ENCODE measurements around the gene MAGEA4. TPM values are rescaled to one million over a fixed set of nuclear protein-coding genes. Genes with fewer than 3 reads are reported as not detected.

MAGEA4 gene
- total and polyA plus RNA-seq, 10 of the 15 experiments (the other 5 are each of a cell fraction or from before 2014, with no cell fraction given) = not detected

DNA sequence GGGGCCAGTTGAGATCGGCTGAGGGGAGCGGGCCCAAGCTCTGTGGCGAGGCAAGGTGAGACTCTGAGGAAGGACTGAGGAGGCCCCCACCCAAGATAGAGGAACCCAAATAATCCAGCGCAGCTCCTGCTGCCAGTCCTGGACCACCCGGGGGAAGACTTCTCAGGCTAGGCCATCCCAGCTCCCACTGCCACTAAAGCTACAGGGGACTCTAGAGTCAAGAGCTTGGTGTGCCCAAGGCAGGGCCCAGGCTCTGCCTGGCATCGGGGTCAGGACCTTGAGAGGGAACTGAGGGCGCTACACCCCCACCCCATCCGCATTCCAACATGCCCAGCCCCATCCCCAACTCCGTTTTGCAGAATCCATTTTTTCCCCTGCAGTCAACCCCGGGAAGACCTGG is 8.6 kb downstream of the MAGEA4 start:
- Histone ChIP-seq H3K4me2 (ENCODE audit: control insufficient read depth, insufficient read depth) (no peak overlapping the region), H4K20me1 (ENCODE audit: control insufficient read depth, insufficient read depth) (no peaks in the 10 kb centered on the region), H3K27ac (ENCODE audit: control insufficient read depth, insufficient read depth) (no peak overlapping the region), H3K79me2 (ENCODE audit: control insufficient read depth, insufficient read depth, low read length) (no peaks in the 10 kb centered on the region), H3K4me1 (ENCODE audit: control insufficient read depth, insufficient read depth, low read length) (no peaks in the 10 kb centered on the region), H3K27me3 (replicated peaks in 1 of 2; ENCODE audit: control insufficient read depth in 2 of 2, insufficient read depth in 2 of 2, low read length in 1 of 2) (no peaks in the 10 kb centered on the region), H3K36me3 (ENCODE audit: control insufficient read depth in 2 of 2, insufficient read depth in 2 of 2, low read length in 1 of 2) (no peaks in the 10 kb centered on the region), H3K4me3 (no peak overlapping the region), H2AFZ (ENCODE audit: control insufficient read depth, low read depth, low read length) (no peak overlapping the region), H3K9ac (ENCODE audit: control insufficient read depth, insufficient read depth, low read length) (no peak overlapping the region), H3K9me3 (replicated peaks; ENCODE audit: control insufficient read depth, insufficient read depth, low read length) (no peaks in the 10 kb centered on the region; the same call in 2 of the 3 replicates)
- SMC1A ChIA-PET (ENCODE audit: uncharacterized antibody, unreplicated experiment) = no interaction called here
- POLR2A ChIA-PET = no interaction called here
- CTCF ChIA-PET = no interaction called here
- TF ChIP-seq TCF3 (IDR thresholded peaks at IDR 0.05; ENCODE audit: borderline replicate concordance, insufficient read depth, low read depth, low read length) (no peak), RAD21 (IDR thresholded peaks at IDR 0.05; ENCODE audit: insufficient read depth, low read depth, low read length) (no peak)
- DNase-seq (ENCODE audit: low read depth, low spot score) (no peak), ATAC-seq (no peak), FAIRE-seq (no peak)
- RAD21 ChIA-PET (ENCODE audit: unreplicated experiment) = no interaction called here
- intact Hi-C loops (cut with micrococcal nuclease; ENCODE audit: unreplicated experiment) = no loop called here
- in situ Hi-C loops (cut with MboI) = no loop called here
- BruUV-seq (replicated peaks) = no TSS peak
- 39% methylated on average over 8 of the region's 10 CpGs for WGBS (ENCODE audit: insufficient coverage, insufficient replicate concordance, low lambda C conversion rate, missing lambda C conversion rate)

DNA sequence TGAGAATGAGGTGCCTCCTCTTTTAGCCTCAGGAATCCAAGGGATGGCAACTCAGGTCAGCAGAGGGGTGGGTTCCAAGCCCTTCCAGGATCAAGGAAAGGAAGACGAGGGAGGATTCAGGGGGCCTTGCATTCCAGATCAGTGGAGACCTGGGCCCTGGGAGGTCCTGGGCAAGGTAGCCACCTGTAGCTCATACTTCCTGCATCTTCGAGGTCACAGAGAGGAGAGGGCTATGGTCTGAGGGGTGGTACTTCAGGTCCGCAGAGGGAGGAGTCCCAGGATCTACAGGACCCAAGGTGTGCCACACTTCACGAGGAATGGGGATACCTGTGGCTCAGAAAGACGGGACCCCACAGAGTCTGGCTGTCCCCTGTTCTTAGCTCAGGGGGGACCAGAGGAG is 9.2 kb downstream of the MAGEA4 start:
- no peak for TF ChIP-seq SIX5 (IDR thresholded peaks at IDR 0.05; ENCODE audit: low read depth, low read length, severe bottlenecking)
- TF ChIP-seq JUND (IDR thresholded peaks at IDR 0.05; ENCODE audit: low read depth, low read length) = no peak
- no peak for TF ChIP-seq MYC (IDR thresholded peaks at IDR 0.05; ENCODE audit: insufficient read depth, insufficient read length, insufficient replicate concordance, low read length, severe bottlenecking)
- no peak for TF ChIP-seq TCF7 (IDR thresholded peaks at IDR 0.05; ENCODE audit: borderline replicate concordance)
- no peak for TF ChIP-seq STAT3 (IDR thresholded peaks at IDR 0.05; ENCODE audit: low read depth, low read length)
- TF ChIP-seq, protein P1, sequence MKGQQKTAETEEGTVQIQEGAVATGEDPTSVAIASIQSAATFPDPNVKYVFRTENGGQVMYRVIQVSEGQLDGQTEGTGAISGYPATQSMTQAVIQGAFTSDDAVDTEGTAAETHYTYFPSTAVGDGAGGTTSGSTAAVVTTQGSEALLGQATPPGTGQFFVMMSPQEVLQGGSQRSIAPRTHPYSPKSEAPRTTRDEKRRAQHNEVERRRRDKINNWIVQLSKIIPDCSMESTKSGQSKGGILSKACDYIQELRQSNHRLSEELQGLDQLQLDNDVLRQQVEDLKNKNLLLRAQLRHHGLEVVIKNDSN (IDR thresholded peaks at IDR 0.05; ENCODE audit: borderline replicate concordance, extremely low read length, insufficient read depth, low read depth, low read length) = no peak
- TF ChIP-seq MTA3 (IDR thresholded peaks at IDR 0.05; ENCODE audit: borderline replicate concordance, low read length) = no peak
- DNase-seq (ENCODE audit: low read depth, low spot score) (no peak), ATAC-seq (no peak), FAIRE-seq (no peak)
- H4K20me1 ChIP-seq (ENCODE audit: control insufficient read depth, insufficient read depth) = no peaks in the 10 kb centered on the region
- H3K27me3 ChIP-seq (replicated peaks in 1 of 2; ENCODE audit: control insufficient read depth in 2 of 2, insufficient read depth in 2 of 2, low read length in 1 of 2) = no peaks in the 10 kb centered on the region
- no peak overlapping the region for H3K9ac ChIP-seq (ENCODE audit: control insufficient read depth, insufficient read depth, low read length)
- H3K36me3 ChIP-seq (ENCODE audit: control insufficient read depth in 2 of 2, insufficient read depth in 2 of 2, low read length in 1 of 2) = no peaks in the 10 kb centered on the region
- ChIA-PET CTCF (no interaction called here), RAD21 (ENCODE audit: unreplicated experiment) (no interaction called here), SMC1A (ENCODE audit: uncharacterized antibody, unreplicated experiment) (no interaction called here), POLR2A (no interaction called here)
- no TSS peak for BruUV-seq (replicated peaks)
- no peaks in the 10 kb centered on the region; the same call in 2 of the 3 replicates for H3K9me3 ChIP-seq (replicated peaks; ENCODE audit: control insufficient read depth, insufficient read depth, low read length)
- no peak overlapping the region for H2AFZ ChIP-seq (ENCODE audit: control insufficient read depth, low read depth, low read length)
- in situ Hi-C loops (cut with MboI) = no loop called here
- WGBS (ENCODE audit: insufficient coverage, insufficient replicate concordance, low lambda C conversion rate, missing lambda C conversion rate) = 3% methylated on average over 5 of the region's 5 CpGs
- no peak overlapping the region for H3K27ac ChIP-seq (ENCODE audit: control insufficient read depth, insufficient read depth)
- H3K4me3 ChIP-seq = no peak overlapping the region
- no peak overlapping the region for H3K4me2 ChIP-seq (ENCODE audit: control insufficient read depth, insufficient read depth)
- intact Hi-C loops (cut with micrococcal nuclease; ENCODE audit: unreplicated experiment) = no loop called here
- H3K4me1 ChIP-seq (ENCODE audit: control insufficient read depth, insufficient read depth, low read length) = no peaks in the 10 kb centered on the region
- no peaks in the 10 kb centered on the region for H3K79me2 ChIP-seq (ENCODE audit: control insufficient read depth, insufficient read depth, low read length)
